COLO668 (cell line): ENCODE data around the gene BRD8.
"Not testable (repeated sequence)": the region's sequence is repeated elsewhere in the genome, so short reads cannot be mapped to it uniquely, and the experiment has no call there.

ENCODE experiments used
- DNase-seq: peaks from one replicate; lab custom pipeline; 2025; ENCODE audit not compliant: unreplicated experiment; lab: John Stamatoyannopoulos, UW

The BRD8 gene

GRCh38 chr5:138178516-138179276, at the start of gene BRD8, which contains the start of gene KIF20A:
TSS of gene BRD8 (minus strand) at chr5:138178630. CDS start at chr5:138178614, 16 bp downstream.
TSS of gene KIF20A (plus strand) at chr5:138179112. CDS start at chr5:138179681, 569 bp downstream.
- DNase-seq = peak; percentile 88

- no peak for DNase-seq
Measured at GRCh38 chr5:138226910-138227309, 48.5 kb upstream of the BRD8 start.

GRCh38 chr5:138224712-138225111, 46.3 kb upstream of the BRD8 start:
- no peak for DNase-seq

- no peak for DNase-seq
Measured at GRCh38 chr5:138223532-138223931, 45.1 kb upstream of the BRD8 start.

GRCh38 chr5:138216799-138217198, 38.4 kb upstream of the BRD8 start:
- DNase-seq = no peak

GRCh38 chr5:138213161-138214029, 35.0 kb upstream of the BRD8 start, which contains the start of gene CDC23:
TSS of gene CDC23 (minus strand) at chr5:138213323. CDS start at chr5:138213312, 11 bp downstream.
- DNase-seq = peak; percentile 84

DNA sequence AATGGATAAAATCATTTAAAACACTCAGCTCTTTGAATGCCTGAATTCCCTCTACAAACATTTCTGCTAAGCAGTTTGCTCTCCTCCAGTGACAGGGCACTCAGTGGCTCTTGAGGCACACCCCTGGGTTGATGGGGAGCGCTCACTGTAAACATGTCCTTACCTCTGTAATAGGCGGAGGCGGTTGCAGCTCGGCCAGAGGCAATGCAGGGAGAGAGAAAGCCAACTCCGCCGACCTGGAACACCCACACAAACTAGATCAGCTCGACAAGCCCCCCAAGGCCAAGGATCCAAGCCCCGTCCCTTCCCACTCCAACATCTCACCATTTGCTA, 34.4 kb upstream of the BRD8 start:
- DNase-seq = peak; percentile 12

DNA sequence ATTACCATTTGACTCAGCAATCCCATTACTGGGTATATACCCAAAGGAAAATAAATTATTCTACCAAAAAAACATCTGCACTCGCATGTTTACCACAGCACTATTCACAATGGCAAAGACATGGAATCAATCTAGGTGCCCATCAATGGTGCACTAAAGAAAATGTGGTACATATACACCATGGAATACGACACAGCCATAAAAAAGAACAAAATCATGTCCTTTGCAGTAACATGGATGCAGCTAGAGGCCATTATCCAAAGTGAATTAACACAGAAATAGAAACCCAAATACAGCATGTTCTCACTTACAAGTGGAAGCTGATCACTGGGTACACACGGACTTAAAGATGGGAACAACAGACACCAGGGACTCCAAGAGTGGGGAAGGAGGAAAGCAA, 32.6 kb upstream of the BRD8 start:
- no peak for DNase-seq

DNA sequence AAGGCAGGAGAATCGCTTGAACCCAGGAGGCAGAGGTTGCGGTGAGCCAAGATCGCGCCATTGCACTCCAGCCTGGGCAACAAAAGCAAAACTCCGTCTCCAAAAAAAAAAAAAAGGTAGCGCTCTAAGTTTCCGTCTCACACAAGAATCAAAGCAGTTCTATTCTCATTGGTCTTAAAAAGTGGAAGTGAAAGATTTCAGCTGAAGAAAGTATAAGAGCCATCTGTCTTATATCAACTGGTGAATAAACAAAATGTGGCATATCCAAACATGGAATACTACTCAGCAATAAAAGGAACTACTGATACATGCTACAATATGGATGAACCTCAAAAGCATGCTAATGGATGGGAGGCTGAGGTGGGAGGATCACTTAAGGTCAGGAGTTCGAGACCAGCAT, 15.4 kb upstream of the BRD8 start:
- DNase-seq = not testable (repeated sequence)

- DNase-seq = no peak
Measured at GRCh38 chr5:138192826-138193225, 14.4 kb upstream of the BRD8 start.

DNA sequence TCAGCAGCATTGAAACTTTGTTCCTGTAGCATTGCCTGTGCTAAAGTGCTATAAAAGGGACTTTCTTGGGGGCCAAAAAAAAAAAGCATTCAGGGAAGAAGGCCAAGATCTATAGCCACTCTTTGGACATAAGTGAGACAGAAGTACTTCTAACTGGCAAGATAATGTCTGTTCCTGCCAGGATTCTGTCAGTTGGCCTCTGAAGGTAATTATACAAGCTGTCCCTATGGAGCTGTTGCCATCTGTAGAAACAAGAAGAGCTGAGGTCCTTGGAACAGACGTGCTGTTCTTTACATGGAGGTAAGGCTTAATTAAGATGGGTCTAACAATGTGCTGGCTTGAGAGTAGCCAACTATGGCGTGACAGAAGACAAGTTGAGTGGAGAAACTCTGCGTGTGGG, 10.2 kb upstream of the BRD8 start:
- DNase-seq = no peak

- no peak for DNase-seq
Measured at GRCh38 chr5:138186002-138186447, 7.6 kb upstream of the BRD8 start.

DNA sequence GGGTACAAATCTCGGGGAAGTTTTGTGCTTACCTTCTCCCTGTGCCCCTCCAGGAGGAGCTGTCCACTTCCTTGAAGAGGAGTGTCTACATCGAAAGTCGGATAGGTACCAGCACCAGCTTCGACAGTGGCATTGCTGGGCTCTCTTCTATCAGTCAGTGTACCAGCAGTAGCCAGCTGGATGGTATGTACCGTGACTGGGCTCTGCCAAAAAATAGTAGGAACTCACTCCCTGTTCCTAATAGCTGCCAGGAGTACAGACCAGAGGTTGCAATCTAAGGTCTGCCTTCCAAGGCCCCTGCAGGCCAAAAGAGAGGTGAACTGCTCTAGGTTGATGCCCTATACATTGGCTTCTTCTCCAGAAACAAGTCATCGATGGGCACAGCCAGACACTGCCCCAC, 4.4 kb upstream of the BRD8 start:
- no peak for DNase-seq

DNA sequence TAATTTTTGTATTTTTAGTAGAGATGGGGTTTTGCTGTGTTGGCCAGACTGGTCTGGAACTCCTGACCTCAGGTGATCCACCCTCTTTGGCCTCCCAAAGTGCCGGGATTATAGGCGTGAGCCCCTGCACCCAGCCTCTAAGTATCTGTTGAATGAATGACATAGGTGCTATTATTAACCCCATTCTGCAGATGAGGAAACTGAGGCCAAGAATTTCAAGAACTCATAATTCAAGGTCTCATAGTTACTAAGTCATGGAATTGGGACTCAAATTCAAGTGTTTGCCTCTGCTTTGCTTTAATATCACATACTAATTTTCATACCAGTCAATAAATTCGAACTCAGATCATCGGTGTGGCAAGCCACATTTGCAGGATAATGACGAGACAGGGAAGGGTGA, 2.4 kb upstream of the BRD8 start:
- no peak for DNase-seq

DNA sequence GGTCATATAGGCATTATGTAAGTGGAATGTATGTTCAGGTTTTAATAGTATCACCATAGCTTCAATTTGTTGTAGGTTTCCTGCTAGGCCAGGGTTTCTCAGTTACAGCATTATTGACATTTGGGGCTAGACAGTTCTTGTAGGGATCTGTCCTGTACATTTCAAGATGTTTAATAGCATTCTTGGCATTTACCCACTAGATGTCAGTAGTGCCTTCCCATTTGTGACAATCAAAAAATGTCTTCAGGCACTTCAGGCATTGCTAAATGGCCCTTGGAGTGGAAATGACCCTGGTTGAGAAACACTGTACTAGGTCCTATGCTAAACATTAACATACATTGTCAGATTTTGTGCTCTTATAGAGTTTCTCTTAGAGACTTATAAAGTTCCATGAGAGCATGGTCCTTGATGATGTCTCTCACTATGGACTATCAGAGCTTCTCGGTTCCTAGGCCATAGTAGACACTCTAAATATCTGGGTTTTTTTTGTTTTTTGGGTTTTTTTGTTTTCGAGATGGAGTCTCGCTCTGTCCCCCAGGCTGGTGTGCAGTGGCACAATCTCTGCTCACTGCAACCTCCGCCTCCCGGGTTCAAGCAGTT, 1.9 kb upstream of the BRD8 start:
- DNase-seq = peak; percentile 2

GRCh38 chr5:138179277-138179857, 937 bp upstream of the BRD8 start:
- peak; percentile 2 for DNase-seq

DNA sequence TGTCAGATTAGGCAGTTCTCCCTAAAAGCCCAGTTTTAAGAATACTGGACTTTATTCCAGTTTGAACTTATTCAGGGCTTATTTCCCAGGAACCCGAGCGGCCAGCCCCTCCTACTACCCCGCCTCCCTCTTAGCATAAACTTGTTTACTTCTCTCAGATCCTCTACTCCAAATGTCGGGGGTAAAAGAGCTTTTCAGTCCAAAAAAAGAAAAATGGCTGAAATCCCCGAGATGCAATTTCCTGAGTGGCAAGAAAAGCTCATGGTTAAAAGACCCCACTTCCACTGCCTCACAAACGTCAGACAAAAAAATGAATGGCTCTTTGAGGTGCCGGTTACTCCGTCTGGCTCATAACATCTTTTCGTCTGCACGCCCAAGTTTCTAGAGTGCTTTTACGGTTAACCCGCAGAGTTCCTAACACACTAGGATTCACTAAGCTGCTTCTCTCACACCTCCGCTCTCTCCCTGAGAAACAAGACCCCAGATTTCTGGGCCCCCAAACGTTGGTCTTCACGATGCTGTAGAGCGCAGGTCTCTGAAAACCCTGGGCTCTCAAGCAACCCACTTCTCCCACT, 402 bp downstream of the BRD8 start:
- DNase-seq = peak; percentile 6

DNA sequence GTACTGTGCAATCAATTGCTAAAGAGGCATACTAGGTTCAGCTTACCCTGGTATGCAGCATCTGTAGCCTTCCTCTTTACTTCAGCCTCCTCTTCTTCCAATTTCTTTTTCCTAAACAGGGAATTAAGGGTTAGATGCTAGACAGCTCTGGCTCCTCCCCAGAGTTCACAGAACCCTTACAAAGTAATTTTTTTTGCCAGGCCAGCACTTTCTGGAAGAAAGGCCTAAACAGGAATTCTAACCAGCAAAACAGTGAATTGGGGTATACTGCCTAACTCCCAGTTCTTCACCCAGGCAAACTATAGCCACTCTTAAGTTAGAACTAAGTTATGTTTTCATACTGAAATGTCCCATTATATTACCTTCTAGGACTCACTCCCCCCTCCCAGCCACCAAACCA, 8.1 kb downstream of the BRD8 start:
- DNase-seq = no peak

DNA sequence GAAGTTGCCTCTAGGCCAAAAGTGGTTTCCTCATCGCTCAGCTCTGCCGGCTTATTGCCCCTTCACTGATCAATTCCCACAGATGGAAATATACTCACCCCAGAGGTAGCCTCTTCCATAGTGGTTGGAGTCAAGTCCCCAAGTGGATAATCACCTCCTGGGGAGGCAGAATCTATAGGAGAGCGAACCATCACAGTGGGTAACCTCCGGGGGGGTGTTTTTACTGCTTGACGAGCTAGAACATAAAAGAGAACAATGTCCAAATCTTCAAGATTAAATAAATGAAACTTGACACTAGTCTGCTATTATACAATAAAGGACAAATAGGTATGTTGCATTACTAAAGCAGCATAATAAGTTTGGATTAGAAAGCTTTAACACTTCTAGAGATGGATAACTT, 9.3 kb downstream of the BRD8 start:
- no peak for DNase-seq

DNA sequence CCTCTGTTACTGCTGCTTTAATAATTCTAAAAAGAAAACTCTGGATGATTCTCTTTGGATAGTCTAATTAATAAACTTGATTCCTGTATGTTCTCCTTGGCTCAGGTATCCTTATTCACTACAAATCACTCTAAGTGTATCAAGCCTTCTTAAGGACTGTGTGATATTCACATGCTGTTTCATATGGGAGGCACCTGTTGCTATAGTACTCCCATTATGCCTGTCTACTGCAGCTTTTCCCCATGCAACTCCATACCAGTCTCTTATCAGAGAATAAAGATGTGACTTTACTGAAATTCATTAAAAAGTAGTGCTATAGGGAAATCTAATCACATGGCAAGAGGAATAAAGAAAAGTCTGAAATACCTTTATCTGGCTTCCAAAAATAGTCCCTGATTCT, 14.7 kb downstream of the BRD8 start:
- no peak for DNase-seq

GRCh38 chr5:138160706-138161105, 17.7 kb downstream of the BRD8 start:
- DNase-seq = no peak
